AML-193 (cell line): Measurements from ENCODE around the gene DYSF.
A peak's percentile ranks its signal among the peaks of the same experiment; 100 is the strongest.

Source experiments
- DNase-seq, 2 experiments: peaks; one replicate each; lab custom pipeline; 2025; lab: John Stamatoyannopoulos, UW

DYSF gene

DNA sequence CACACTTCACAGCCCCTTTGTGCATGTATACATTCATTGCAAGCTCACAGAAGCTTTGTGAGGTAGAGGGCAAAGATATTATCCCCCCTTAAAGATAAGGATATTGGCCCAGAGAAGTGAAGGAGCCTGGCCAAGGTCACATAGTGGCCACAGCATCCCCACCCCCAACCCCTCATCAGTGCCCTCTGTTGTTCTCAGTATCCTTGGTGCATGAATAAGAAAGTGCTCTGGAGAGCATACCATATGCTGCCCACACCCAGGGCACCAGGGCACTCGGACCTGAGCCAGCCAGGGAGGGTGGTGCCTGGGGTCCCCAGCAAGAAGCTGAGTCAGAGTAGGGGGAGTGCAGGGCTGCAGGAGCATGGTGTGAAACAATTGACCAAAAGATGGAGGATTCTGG, 3.3 kb downstream of the DYSF start:
- DNase-seq, result no peak

DNA sequence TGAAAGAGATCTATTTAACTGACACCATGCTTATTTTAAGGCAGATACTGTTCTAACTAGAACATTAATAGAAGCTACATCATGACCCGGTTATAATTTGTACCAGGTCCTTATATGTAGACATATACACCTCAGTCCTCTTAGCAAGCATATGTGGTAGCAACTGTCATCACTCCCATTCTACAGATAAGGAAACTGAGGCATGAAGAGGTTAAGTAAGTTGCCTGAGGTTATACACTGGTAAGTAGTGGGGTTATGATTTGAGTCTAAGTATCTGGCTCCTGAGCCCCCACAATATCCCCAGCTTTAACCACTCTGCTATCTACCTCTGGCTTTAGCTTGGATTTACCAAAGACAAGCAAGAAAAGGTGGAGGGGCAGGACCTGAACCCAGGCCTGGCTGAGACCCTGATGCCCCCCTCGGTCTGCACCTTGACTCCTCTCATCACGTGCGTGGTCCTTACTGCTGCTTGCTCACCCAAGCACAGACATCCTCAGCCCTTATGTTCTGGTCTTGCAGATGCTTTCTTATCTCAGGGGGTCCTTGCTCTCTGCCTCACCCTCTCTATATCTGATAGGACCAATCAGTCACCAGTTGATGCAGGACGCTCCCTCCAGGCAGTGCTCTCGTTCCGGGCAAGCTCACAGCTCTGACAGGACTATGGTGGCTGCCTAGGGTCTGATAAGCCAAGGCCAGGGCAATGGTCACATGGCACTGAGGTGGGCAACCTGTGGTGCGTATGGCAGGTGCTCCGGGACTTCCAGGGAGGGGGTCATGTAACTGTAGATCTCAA, 4.0 kb downstream of the DYSF start:
- DNase-seq, result no peak

DNA sequence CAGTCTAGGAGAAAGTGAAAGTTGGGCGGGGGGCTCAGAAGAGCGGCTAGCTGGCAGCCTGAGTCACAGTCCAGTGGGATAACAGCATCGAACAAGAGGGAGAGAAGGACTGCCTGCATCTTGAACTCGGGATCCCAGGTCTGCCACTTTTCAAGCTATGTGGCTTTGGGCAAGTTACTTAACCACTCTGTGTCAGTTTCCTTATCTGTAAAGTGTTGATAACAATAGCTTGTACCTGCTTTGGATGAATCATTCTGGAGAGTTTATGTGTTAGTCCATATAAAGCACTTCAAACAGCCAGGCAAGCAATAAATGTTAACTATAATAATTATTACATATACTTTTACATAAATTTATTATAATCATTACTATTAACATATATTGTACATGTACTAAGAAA, 4.6 kb downstream of the DYSF start:
- no peak for DNase-seq

DNA sequence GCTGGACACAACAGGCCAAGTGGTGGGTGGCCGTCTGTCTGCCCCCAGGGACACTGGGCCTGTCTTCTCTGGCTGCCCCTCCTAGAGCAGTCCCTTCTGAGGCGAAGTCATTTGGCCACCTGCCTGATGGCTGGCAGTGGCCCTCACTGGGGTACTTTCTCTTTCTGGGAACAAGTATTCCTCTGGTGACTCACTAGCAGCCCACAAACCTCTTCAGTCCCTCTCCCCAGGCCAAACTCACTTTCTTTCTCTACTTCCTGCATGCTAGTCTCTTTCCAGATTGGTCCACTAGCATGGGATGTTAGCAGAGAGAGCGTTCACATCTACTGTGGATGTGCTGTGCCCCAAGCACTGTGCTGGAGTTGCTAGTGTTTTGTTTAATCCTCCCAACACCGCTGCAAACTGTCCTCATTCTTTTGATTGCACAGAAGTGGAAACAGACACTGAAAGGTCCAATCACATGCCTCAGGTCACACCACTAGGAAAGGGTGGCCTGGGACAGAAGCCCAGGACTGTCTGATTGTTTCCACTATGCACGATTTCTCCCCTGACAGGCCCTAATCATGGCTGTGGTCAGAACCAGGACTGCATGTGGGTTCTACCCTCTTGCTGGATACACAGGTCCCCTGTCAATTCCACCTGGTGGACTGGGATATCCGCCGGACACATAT, 5.2 kb downstream of the DYSF start:
- peak in 1 of 2 experiments; percentile 3 for DNase-seq

DNA sequence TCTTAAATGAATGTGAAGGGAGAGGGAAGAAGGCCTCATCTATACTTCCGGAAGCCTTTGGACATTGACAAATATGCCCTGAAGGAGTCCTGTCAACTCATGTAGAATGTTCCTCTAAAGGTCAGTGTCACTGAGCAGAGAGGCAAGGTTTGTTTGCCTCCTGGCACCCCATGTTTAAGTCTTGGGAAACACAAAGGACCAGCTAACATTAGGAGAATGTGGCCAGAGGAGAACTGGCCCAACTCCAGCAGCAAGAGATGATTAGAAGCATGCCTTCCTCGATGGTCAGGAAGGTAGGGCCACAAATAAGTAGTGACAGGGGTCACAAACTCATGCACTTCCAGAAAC, 5.7 kb downstream of the DYSF start:
- no peak for DNase-seq

DNA sequence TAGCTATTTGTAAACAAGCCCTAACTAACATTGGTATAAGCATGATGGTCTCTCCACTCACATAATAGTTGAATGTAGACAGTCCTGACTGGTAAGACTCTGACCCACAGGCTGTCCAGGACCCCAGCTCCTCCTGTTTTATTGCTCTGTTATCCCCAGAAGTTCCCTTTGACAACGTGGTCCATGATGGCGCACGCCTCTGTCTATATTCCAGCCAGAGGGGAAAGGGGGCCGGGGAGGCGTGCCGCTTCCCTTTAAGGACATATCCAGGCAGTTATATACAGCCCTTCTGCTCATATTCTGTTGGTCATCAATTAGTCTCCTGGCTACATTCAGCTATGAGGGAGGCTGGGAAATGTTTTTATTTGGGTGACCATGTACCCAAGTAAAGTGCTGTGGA, 6.7 kb downstream of the DYSF start:
- DNase-seq, result no peak

DNA sequence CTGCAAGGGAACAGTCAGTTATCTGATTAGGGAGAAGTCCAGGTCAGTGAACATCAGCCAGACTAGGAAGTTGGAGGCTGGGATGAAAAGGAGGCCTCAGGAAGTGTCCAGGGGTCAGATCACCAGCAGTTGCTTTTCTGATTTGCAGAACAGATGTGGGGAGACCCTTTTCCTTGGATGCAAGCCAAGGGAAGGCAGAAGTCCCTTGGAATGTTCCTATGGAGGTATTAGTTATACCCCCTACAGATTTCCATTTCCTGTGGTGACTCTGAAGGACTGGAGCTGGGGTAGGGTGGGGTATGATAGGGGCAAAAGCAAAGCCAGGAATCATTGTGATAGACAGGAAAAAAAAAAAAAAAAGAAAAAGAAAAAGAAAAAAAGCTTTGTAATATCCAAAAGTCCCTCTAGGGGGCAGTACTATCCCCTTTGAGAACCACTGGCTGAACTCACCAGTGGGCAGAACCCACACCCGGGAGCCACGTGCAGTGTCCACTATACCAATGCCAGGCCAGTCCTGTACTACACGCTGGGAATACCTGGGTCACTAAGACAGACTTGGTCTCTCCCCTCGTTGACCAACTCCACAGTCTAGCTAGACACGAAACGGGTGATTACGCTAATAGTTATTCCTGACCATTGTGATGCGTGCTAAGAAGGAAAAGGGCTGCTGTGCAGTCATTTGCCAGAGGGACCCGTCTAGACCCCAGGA, 7.4 kb downstream of the DYSF start:
- DNase-seq, result peak in 1 of 2 experiments; percentile 3

DNA sequence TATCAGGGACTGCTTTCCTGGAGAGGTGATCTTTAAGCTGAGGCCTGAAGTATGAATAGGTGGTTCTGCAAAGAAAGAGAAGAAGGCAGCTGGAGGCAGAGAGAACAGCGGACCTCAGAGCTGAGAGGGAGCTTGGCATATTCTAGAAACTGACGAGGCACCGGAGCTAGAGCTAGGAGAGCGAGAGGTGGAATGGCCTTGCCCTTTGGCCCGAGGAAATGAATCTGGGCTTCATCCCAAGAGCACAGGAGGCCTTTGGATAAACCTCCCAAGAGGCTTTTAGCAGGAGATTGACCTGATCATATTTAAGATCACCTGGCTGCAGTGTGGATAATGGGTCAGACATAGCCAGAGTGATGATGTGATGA, 7.9 kb downstream of the DYSF start:
- no peak for DNase-seq

DNA sequence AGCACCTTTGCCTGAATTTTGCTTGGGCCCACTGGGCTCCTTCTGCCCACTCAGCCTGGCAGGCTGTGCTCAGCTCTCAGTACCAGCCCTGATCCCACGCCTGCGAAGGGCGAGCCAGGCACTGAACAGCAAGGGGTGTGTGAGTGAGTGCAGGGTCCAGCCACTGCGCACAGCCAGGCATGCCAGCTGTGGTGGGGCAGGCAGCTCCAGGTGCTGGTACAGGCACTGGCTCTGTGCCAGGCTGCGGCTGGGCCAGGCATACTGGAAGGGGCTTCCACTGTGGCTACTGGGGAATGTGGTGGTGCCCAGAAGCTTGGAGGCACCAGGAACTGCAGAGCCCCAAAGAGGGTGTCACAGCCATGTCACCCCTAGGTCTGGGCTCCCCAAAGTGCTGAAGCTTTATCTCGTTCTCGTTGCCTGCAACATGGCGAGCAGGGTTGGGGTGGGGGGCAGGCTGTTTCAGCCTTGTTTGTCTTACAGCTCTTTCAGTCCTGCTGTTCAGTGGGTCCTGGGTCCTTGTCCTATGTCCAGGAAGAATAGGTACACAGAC, 8.8 kb downstream of the DYSF start:
- no peak for DNase-seq

DNA sequence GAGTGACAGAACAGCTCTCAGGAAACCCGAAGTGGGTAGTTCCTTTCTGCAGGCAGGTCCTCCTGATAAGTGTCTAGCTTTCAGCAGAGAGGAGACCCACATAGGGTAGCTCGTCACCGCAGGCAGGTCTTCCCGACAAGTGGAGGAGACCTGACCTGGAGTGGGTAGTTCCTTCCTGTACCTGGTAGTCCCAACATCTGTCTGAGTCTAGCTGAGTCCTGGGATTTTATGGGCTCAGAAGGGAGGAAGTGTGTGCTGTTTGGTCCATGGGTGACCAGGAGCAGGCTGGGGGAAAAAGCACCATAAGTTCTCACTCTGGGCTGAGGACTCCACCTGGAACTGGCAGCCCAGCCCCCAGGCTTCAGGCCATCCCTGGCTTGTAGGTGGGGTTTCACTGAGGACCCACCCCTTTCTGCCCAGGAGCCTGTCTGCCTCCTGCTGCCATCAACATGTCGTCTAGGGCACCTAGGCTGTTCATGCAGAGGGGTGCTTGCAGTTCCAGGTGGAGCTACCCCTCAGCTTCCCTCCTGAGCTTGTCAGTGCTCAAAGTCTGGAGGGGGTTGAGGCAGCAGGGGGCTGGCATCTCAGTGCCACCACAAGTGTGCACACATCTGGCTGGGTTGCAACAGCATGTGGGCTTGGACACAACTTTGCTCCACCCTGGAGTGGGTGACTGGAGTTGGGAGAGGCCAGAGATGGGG, 9.4 kb downstream of the DYSF start:
- no peak for DNase-seq

DNA sequence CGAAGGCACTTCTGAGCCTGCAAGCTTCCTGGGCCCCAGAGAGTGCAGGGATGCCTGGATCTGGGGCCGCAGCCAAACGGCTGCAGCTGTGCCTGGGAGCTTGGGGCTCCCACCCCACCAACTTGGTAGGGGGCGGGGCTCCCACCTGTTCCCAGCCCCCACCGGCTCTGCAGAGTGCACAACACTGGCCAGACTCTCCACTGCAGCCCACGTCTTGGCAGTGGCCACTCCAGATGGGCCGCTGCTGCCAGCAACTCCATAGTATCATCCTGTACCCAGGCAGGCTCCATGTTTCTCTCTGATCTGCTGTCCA, 9.9 kb downstream of the DYSF start:
- DNase-seq, result no peak

DNA sequence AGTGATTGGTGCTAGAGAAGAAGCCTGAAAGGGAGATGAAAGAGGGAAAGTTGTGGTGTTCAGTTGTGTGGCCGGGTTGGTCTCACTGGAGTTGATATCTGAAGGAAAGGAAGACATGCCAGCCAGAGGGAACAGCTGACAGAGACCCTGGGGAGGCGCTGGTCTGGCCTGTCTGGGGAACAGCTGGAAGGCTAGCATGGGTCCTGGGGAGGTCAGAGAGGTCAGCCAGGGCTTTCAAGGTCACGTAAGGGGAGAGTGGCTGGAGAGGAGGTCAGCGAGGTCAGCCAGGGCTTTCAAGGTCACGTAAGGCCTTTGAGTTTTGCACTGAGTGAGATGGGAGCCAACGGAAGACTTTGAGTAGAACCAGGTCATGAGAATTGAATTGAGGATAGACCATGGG, 11.0 kb downstream of the DYSF start:
- no peak for DNase-seq

DNA sequence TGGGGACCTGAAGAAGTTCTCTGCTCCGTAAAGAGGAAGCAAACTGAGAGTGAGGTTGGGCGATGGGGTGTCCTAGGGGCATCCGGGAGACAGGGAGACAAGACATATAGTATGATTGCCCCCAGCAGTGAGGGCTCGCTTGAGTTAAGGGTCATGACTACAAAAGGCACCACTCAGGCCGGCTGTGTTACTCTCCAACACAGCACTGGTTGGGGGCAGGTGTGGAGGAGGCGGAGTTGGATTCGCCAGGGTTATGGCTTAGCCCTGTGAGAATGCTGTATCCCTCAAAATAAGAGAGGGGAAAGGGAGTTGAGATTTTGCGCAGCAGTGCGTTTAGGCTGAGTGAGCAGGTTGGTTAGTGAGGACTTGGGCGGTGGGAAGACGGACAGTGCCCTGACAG, 12.0 kb downstream of the DYSF start:
- no peak for DNase-seq

DNA sequence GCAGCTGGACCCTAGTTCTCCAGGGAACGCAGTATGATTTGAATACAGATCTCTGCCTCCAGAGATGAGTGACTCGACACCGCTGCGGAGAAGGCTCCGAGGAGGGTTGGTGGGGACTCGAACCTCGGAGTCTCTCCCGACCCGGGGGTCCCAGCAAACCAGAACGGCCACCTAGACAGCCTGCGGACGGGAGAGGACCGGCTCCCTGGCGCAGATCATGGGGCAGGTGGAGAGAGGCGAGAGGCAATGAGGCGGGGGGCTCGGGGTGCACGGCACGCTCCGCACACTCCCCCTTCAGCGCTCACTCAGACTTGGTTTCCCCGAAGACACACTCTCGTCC, 12.6 kb downstream of the DYSF start:
- DNase-seq, result no peak

DNA sequence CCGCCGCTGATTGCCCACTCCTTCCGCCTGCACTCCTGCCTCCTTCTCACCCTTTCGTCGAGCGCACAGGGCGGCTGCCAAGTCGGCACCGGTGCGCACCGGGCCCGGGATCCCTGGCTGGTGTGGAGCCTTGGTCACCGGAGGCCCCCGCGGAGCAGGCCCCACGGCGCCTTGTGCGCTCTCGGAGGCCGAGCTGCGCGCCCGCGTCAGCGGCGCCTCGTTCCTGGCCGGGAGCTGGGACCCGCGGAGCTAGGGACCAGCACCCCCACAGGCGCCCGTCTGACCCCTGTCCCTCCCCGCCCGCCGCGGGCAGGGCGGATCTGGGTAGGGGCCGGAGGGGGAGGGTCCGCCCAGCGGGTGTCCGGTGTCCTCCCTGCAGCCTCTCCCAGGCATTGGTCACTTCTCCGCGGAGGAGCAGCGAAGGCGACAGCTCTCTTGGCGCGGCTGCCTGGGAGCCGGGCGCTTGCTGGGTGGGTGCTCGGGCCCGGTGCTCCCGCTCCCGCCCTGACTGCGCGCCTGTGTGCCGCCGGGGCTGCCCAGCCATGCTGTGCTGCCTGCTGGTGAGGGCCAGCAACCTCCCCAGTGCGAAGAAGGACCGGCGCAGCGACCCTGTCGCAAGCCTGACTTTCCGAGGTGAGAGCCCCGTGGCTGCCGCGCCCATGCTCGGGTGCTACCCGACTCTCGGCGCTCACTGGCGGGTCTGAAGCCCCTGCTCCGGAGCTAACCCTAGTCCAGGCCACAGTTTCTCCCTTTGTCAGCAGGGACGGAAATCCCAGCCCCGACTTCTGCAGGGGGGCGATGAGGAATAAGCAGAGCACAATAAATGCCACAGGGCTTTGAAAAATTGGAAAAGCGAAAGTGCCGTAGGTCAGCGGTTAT, 13.2 kb downstream of the DYSF start:
- DNase-seq, result peak in 1 of 2 experiments; percentile 8

DNA sequence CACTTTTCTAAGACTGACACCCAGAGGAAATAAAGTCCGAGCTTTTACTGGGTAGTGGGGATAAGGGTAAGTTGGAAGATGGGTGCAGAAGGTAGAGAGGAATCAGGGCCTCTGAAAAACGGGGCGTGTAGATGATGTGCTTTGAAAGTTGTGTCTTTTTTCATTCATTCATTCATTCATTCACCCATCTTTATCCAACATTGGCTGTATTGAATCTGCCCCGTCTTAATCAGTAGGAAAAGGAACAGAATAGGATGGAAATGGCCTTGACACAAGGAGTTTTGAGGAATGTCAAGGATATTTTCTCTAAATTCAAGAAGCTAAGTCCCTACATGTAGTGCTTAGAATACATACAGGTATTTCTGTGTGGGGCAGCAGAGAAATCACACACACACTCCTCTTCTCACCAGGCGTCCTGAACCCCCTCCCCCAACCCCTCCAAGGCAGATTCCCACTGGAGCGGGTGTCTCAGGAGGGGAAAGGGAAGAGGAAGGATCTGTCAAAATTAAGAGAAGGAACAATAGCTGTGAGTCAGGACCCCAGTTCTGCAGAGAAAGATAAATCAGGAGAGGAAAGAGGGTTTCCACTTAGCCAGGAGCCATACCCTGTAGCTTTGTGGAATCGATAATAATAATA, 13.9 kb downstream of the DYSF start:
- no peak for DNase-seq

DNA sequence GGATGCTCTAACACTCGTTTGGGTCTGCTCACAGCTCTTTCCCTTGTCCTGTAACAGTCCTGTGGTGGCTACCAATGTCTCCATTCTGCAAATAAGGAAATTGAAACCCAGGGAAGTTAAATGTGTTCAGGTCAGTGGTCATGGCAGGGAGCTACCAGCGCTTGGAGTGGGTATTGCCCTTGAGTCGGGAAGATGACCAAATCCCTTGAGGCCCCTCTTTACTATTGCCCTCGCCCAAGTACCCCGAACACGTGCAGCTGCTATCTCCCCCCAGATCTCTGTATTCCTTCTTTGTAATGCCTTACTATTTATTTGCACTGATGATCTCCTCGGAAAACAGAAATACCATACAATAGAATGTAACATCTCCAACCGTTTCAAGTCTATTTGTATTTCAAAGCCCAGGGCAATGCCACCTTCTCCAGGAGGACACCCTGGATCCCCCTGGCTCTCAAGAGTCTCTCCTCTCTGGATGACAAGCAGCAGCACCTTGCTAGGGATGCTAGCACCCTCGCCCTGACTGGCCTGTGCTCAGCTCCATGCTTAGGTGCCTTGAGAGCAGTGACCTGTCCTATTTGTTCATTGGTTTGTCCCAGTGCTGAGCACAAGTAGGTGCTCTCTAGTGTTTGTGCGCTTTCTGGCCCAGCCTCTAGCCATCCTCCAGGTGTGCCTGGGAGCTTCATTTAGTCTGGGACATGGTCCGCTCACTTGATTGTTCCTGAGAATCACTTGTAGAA, 15.1 kb downstream of the DYSF start:
- DNase-seq, result no peak

DNA sequence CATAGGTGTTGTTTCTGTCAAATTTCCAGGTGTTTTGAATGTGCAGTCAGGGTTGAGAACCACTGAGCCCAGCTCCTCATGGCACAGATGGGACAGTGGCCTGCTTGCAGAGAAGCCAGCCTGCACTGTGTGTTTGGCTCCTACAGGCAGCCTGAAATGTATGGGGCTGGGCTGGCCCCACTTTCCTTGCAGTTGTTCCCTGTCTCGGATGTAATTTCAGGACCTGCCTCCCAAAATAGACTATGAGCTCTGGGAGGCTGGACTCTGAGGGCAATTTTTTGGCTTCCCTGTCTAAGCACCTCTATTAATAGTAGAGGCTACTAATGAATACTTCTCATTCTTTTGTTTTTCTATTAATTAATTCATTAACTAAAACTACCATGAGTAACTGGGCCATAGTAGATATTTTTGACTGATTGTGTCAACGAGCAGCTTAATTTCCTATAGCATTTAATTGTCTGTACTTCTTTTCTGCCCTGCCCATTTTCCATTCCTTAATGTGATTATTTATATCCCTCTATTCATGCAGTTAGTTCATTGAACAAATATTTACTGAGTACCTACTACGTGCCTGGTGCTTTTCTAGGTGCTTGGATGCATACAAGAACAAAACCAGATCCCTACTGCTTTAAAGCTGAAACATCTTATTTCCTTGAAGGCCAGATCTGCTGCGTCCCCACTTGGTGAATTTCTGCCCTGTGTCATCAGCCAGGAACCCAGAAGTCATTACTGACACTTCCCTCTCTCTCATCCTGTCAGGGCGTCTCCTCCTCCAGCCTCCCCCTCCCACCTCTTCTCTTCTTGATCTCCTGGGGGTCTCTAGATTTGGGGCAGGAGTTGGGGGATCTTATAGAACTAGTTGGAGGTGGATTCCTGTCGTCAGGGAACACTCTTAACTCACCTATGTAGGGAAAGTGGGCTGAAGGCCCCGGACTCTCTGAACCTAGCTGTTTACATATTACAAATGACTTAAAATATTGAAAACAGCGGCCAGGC, 16.3 kb downstream of the DYSF start:
- no peak for DNase-seq

DNA sequence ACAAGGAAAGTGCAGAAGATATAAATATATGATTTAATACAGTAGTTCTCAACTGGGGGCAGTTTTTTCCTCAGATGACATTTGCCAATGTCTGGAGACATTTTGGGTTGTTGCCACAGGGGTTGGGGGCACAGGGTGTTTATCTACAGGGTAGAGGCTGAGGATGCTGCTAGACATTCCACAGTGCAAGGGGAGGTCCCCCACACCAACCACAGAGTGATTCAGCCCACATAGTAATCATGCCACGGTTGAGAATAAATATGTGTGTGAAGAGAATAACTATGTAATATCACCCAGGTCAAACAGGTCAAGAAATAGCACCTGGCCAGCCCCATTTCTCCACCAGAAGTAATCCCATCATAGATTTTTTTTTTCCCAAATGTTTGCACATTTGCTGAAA, 17.9 kb downstream of the DYSF start:
- no peak for DNase-seq
